ENCODE measurements around the gene LRRC49.
"Not testable (repeated sequence)": the region's sequence is repeated elsewhere in the genome, so short reads cannot be mapped to it uniquely, and the experiment has no call there.

Gene LRRC49

DNA sequence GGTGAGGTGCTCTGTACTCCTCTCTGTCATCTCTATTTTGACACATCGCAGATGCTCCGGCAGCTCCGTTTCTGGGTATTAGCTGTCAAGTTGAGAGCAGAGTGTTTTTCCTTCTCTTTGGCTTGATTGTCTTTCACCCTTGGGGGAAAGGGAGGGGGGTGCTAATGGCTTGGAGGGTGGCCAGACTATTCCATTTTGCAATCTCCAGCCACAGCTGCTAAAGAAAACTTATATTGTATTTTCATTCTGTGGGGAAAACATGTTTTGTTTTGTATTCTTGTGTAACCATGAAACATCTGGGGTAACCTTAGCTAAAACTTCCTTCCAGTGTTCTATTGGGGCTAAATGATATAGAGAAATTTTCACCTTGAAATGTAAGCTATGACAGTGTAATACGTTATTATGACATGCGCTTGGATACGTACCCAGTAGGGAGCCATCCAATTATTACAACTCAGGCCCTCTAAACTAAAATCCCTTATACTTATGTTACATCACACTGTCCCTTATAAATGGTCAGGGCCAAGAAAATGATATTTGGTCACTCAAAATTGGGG lies 24.6 kb upstream of the LRRC49 start:
- no peak for DNase-seq

- DNase-seq = no peak
Observed at GRCh38 chr15:70869346-70869745, 23.3 kb upstream of the LRRC49 start.

DNA sequence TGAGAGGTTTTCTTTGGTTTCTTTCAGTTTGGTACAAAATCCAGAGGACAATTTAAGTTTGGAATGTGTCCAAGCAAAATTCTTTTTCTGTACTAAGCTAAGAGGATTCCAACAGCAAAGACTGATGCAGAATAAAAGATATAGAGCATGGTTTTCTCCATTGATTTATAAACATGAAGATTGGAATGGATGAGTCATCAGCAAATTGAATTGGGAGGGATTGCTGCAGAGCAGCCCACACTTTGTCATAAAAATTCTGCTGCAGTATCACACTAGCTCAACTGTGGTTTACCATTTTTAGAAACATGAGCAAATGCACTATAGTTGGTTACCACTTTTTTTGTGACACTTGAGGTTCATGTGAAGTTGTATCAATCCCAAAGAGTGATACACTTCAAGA lies 22.6 kb upstream of the LRRC49 start:
- no peak for DNase-seq

DNA sequence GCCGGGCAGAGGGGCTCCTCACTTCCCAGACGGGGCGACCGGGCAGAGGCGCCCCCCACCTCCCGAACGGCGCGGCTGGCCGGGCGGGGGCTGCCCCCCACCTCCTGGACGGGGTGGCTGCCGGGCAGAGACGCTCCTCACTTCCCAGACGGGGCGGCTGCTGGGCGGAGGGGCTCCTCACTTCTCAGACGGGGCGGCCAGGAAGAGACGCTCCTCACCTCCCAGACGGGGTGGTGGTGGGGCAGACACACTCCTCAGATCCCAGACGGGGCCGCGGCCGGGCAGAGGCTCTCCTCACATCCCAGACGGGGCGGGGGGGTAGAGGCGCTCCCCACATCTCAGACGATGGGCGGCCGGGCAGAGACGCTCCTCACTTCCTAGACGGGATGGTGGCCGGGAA lies 21.1 kb upstream of the LRRC49 start:
- DNase-seq = not testable (repeated sequence)

DNA sequence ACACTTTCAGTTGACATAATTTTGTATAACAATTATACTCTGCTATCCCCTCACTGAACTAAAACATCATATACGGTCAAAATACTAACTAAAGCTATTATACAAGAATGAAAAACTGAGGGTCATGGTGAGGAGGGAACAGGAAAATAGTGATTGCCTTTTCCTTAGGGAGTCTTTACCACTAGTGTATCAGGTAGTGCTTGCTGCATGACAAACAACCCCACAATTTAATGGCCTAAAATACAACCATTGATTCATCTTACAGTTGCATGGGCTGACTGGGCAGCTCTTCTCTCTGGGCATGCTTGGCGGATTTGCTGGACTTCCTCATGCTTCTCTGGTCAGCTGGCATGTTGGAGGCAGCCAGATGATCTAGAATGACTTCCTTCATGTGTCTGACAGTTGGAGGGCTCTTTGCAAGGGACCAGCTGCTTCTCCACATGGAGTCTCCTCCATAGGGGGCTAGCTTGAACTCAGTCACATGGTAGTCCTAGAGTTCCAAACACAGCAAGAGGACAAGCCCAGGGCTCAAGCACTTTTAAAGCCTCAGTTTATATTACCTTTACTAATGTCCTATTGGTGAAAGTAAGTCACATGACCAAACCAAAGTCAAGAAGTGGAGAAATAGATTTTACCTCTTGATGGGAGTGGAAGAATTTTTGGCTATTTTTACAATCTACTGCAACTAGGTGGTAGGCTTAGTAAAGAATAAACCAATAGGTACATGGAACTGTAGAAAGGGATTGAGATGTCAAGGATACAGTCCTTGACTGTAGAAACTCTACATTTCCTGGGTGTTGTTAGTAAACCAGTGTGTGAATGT lies 19.2 kb upstream of the LRRC49 start:
- DNase-seq = no peak

DNA sequence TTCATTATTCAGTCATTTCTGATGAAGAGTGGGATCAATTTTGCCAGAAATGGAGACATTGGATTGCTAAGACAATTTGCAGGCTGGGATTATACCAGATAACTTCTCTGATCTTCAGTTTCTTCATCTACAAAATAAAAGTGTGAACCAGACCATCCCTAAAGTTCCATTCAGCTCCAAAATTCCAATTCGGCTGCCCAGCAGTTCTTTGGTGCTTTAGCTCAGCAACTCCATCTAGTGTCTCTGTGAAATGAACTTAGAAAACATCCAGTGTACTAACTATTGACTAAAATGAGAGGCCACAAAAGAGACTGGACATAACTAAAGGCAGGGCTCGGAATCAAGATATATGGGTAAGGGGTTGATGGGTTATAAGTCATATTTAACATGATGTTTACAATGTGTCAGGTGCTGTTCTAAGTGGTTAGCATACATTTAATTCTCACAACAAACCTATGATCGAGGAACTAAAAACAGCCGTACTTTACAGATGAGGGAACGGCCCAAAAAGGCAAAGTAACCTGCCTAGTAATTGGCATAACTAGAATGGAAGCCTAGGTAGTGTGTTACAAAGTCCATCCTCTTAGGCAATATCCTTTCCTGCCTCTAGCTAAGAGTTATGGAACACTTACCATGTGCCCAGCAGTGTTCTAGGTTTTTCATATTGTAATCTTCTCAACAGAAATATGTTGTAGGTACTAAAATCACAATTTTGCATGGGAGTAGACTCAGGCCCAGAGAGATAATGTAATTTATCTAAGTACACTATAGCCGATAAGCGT lies 17.4 kb upstream of the LRRC49 start:
- DNase-seq = no peak

DNA sequence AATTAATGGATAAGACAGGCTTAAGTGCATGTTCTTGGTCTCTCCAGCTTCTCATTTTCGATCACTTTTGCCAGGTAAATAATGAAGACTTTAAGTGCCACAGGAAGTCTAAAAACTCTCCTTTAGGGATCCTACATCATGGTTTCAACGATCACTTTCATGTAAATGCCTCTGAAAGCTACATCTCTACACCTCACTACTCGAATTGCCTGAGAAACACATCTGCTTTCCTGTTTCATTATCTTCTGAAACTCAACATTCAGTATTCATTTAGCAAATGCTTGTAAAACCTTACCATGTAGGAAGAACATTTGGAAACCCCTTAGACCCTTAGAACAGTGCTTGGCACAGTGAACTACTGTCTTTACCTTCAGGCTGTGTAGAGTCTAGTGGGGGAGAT lies 16.6 kb upstream of the LRRC49 start:
- DNase-seq = no peak

GRCh38 chr15:70876683-70877082 lies 15.9 kb upstream of the LRRC49 start:
- no peak for DNase-seq

- no peak for DNase-seq
Observed at GRCh38 chr15:70879401-70879800, 13.2 kb upstream of the LRRC49 start.

DNA sequence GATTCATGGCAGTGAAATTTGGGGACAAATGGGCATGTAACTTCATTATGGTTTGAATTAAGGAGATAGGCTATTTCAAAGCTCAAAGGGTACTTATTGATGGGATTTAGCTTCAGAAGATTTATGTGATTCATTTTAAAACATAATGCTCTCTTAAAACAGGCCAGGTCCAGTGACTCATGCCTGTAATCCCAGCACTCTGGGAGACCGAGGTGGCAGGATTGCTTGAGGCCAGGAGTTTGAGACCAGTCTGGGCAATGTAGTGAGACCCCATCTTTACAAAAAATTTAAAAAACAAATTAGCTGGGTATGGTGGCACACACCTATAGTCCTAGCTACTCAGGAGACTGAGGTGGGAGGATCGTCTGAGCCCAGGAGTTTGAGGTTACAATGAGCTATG lies 11.8 kb upstream of the LRRC49 start:
- DNase-seq = no peak

GRCh38 chr15:70882361-70882760 lies 10.3 kb upstream of the LRRC49 start:
- no peak for DNase-seq

GRCh38 chr15:70892912-70893560 lies 410 bp downstream of the LRRC49 start:
- DNase-seq = no peak

GRCh38 chr15:70902107-70902506 lies 9.5 kb downstream of the LRRC49 start:
- DNase-seq = no peak

- no peak for DNase-seq
Observed at GRCh38 chr15:70906842-70907241, 14.2 kb downstream of the LRRC49 start.

GRCh38 chr15:70907784-70908471 lies 15.3 kb downstream of the LRRC49 start:
- DNase-seq = no peak

- no peak for DNase-seq
Observed at GRCh38 chr15:70910958-70911357, 18.3 kb downstream of the LRRC49 start.

- DNase-seq = no peak
Observed at GRCh38 chr15:70912187-70912586, 19.6 kb downstream of the LRRC49 start.

GRCh38 chr15:70916531-70916930 lies 23.9 kb downstream of the LRRC49 start:
- no peak for DNase-seq

DNA sequence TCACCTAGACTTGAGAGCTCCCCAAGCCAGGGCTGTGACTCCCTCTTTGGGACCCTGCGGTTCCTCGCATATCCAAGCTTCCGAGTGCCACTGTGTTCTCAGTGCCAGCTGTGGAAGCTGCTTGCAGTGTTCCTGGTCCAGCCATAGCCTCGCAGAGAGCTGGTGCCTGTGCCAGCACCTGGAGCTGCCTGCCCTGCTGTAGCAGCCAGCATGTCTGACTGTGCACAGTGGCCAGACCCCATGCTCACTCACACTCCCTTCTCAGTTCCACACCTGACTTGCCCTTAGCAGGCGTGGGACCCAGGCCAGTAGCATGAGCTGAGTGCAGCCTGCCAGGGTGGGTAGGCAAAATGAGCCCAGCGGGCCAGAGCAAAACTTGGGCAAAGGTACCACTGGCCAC lies 25.3 kb downstream of the LRRC49 start:
- no peak for DNase-seq

GRCh38 chr15:70920981-70921696 lies 28.5 kb downstream of the LRRC49 start:
- DNase-seq = no peak

- no peak for DNase-seq
Observed at GRCh38 chr15:70922119-70922518, 29.5 kb downstream of the LRRC49 start.
